ENCODE data around the gene HOXC12.

GRCh38 chr12:53982648-53983567 is 28.2 kb downstream of the HOXC12 start:
- TF ChIP-seq CTCF (IDR thresholded peaks at IDR 0.05) (no peak), POLR2A (IDR thresholded peaks at IDR 0.05) (no peak), POLR2AphosphoS5 (IDR thresholded peaks at IDR 0.05) (no peak)
